Ureter (tissue), 1 donor: ENCODE measurements around the gene CPSF3. TPM values are rescaled to one million over a fixed set of nuclear protein-coding genes. Genes with fewer than 3 reads are reported as not detected.
"Not testable (repeated sequence)": the region's sequence is repeated elsewhere in the genome, so short reads cannot be mapped to it uniquely, and the experiment has no call there.

ENCODE experiments used
- DNase-seq: peaks from one replicate; pipeline ENCODE4 v3.0.0-alpha.2; 2020; ENCODE audit warnings: low spot score
- total RNA-seq: library from RNA; stranded (reverse); gene quantifications from one replicate; pipeline ENCODE4 v1.2.4, GENCODE V29; 2023
- donor health status: DM: yes; HTN: yes; CAD: no.

Gene CPSF3
- total RNA-seq, 1 donor from 2014 or later: 33.2 TPM

DNA sequence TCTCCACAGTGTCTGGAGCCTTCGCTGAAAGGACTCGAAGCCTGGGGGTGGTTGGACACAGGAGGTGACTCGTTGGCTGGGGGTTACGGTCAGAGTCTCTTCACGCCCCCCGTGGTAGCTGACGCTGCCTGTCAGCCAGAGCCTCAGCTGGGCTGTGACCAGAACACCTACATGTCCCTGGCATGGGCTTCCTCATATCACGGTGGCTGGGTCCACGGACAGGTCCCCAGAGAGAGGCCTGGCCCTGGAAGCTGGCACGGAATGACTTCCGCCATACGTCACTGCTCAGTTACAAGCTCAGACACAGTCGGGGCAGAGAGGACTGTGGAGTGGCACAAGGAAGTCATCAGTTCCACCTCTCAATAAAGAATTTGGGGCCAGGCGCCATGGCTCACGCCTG, 28.6 kb upstream of the CPSF3 start:
- no peak for DNase-seq

DNA sequence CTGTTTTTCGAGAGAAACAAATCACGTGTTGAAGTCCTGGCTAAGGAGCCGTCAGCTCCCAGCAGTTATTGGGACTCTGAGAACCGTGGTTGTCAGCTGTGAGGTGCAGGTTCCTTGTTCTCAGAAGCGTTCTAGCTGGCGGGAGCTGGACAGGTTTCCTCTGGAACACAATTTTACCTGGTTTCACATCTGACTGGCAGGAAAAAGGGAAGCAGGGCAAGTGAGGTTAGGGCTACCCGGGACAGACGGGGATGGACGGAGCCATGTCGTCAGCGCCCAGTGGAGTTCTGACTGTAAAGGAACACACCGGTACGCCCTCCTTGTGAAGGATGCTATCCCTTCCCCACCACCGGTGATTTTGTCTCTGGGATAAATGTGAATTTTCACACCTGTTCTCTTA, 26.3 kb upstream of the CPSF3 start:
- DNase-seq: no peak

DNA sequence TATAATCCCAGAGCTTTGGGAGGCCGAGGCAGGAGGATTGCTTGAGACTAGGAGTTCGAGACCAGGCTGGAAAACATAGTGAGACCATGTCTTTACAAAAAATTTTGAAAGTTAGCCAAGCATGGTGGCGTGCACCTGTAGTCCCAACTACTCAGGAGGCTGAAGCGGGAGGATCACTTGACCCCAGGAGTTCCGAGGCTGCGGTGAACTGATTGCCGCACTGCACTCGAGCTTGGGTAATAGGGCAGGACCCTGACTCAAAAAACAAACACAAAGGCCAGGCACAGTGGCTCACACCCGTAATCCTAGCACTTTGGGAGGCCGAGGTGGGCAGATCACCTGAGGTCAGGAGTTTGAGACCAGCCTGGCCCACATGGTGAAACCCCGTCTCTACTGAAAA, 25.2 kb upstream of the CPSF3 start:
- DNase-seq: not testable (repeated sequence)

DNA sequence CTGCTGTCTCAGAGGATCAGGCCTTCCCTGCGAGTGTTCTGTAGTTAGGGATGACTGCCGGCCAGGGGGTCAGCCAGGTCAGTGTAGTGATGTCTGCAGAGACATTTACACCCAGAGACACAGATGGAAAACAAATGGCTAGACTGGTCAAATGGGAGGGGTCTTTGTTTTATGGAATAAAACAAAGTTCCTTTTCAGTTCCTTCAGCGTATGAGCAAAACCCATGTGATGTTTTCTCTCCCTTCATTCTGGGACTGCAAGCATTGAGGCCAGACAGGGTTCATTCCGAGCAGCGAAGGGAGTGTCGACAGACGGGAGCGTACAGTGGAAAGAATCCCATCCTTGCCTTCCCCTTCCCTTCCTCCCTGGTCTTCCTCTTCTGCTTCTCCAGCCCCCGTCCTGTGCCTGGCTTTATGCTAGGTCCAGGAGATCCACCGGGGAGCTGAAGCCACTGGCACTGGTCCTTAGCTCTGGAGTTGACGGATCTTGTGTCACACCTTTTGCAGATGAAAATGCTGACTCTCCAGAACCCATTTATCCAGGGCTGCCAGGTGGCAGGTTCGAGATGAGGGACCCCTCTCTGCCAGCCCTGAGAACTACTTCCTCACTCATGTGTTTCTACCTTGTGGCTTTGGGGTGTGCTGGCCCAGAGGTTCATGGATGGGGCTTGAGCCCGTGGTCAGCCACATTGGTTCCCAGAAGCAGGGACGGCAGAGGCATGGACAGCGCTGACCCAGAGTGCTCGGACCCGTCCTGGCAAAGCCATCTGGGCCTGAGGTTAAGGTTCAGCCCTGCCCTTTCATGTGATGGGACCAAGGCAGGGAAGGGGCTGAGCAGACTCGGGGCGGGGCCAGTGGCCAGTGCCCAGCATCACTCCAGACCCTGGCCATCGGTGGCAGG, 24.3 kb upstream of the CPSF3 start:
- no peak for DNase-seq

DNA sequence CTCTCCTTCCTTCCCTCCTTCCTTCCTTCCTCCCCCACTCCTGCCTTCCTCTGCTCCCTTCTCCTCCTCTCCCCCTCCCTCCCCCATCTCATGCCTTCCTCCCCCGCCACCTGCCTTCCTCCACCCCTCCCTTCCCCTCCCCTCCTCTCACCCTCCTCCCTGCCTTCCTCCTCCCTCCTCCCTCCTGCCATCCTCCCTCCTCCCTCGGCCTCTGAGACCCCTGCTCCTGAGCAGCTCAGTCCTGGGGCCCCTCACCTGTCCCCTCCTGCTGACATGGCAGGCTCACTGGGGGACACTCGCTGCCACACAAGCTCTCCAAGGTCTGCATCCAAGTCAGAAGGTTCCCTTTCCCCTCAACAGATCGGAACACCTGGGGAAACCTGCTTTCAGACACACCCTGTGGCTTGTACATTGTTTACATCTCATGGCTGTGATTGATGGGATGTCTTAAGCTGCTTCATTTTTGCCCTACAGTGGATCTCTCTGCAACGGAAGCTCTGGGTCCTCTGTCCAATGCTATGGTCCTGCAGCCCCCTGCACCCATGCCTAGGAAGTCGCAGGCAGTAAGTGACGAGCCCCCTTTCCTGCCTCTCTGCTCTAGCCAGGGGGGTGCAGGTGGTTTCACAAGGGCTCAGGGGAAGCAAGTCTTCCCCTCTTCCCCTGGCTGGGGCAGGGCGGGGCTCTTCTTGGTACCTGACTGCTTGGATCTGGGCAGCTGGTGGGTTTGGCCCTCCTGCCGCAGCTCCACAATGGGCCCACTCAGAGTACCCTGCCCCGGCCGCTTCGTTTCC, 23.0 kb upstream of the CPSF3 start:
- peak; percentile 60 for DNase-seq

DNA sequence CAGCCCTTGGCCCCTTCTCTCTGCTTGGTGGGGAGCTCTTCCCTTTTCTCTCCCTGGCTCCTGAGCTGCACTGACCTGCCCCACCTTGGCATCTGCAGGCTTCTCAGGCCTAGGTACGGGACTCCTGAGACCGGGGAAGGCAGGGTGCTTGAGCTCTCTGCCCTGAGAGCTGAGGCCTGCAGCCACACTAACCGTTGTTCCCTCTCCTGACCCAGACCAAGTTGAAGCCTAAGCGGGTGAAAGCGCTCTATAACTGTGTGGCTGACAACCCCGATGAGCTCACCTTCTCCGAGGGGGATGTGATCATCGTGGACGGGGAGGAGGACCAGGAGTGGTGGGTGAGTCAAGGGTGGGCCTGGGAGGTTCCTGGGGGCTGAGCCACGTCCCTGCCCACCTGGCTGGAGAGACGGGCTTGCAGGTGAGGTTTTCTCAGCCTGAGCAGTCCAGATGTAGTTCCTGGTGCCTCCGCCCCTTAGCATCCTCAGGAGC, 22.4 kb upstream of the CPSF3 start:
- no peak for DNase-seq

DNA sequence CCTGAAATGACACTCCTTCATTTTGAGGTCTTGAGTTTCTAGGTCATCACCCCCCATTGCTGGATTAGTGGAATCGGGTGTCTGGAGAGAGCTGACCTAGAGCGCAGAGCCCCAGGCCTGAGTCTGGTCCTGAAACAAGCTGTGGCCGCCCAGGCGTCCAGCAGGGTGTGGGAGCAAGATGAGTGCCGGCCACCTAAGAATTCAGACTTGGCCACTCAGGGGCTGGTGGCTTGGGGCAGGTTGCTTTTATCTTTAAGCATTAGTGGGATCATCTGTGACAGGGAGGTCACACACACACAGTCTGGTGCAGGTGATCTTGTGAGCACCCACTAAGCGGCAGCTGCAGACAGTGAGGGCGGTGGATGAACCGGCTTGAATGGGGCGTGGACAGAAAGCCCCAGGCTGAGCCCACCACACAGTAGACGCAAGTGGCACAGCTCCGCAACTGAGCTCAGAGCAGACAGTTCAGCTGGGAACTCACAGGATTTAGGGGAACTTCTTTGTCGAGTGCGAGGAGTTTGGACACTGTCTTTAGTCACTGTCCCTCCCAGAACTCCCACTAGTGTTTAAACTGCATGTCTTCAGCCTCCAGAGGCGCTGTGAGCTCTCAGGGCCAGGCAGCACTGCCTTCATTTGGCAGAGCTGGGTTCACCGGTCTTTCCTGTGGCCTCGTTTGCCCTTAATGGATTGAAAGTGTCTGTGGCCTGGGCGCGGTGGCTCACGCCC, 21.6 kb upstream of the CPSF3 start:
- DNase-seq: no peak

DNA sequence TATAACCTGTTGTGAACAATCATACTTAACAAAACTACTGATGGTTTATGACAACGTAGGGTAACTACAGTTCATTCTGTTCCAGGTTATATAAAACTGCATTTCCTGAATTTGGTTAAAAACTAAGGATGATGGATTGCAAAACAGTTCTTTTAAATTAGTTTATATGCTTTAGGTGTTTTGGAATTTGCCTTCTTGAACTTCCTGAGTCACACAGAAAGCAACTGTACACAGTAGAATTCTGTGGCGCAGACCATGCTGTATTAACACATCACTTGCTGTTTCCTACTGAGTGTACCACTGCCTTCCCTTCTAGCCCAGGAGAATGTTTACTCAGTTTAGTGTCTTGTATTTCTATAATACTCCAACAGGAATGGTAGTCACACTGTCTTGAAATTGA, 19.5 kb upstream of the CPSF3 start:
- no peak for DNase-seq

DNA sequence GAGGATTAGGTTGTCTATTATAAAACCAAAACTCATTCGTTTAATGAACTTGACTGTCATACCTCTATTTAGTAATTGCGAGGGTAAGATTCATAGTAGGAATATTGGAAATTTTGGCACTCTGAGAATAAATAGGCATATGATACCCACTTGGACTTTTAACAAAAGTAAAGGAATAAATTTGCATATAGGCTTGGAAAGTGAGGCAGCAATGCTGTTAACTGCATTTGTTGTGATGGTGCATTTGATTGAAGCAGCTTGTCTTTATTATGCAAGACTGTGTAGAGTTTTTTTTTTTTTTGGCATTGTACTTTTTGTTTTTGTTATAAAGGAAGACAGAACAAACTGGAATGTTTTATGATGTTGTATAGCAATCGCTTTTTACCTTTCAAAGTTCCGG, 19.0 kb upstream of the CPSF3 start:
- DNase-seq: no peak

DNA sequence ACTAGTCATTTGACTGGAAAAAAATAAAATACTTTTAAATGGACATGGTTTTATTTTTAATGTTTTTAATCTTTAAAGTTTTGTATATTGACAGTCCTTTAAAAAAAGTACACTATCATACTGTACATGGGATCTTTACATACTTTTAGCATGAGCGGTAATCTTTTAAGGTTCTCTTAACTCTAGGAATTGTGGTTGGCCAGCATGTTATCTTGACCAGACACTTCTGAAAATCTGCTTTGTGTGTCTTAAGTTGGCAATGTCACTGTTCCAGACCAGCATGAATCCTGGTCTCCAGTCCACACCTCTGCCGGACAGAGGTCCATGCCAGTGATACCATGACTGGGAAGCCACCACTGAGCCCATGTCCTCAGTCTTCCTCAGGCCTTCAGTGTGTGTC, 17.8 kb upstream of the CPSF3 start:
- DNase-seq: no peak

DNA sequence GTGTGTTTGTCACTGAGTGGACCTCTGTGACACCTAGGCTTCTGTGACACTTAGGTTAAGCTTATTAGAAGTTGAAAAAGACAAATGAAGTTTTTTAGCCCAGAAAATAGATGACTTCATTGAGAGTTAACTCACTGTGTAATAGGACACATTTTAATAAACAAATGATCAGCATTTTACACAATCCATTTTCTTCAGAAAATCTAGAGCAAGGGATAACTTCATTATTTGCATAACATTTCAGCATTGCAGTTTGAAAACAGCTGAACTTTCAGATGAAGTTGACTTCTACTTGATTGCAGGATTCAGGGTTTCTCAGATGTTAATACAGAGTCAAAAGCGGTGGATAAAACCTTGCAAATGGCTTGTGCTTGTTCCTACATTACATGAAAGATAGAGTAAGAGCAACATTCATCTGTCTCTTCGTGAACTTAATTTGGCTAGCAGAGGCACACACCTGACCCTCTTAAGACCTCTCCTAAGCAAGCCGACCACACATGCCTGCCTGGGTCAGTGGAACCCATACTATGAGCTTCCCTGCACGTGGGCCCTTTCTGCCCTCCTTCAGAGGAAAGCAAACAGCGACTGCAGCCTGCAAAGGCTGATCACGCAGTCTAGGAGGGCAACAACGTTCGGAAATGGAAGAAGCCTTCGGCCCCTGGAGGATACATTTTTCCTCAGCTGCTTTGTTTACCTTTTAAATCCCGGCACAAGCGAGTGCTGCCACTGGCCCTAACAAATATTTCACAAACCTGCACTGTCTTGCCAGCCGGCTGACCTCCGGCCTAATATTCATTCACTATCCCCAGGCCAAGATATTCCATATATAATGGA, 16.7 kb upstream of the CPSF3 start:
- no peak for DNase-seq

DNA sequence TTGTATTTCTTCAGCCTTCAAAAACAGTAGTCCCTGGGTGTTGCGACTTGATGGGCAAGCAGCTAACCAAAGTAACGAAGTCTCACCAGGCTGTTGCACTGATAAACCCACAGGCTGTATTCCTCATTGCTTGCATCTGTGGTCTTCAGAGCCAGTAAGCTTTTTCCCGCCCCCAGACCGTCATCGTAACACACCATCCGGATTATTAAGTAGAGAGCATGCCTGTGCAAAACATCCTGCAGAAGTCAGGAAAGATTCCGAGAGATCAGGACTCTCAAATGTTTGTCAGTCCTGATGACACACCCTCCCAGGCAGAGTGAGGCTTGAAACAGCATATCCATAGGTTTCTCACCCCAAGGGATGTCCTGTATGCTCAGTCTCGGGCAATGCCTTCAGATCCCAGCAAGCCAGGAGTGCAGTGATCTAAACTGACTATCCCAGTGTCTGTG, 16.1 kb upstream of the CPSF3 start:
- DNase-seq: no peak

DNA sequence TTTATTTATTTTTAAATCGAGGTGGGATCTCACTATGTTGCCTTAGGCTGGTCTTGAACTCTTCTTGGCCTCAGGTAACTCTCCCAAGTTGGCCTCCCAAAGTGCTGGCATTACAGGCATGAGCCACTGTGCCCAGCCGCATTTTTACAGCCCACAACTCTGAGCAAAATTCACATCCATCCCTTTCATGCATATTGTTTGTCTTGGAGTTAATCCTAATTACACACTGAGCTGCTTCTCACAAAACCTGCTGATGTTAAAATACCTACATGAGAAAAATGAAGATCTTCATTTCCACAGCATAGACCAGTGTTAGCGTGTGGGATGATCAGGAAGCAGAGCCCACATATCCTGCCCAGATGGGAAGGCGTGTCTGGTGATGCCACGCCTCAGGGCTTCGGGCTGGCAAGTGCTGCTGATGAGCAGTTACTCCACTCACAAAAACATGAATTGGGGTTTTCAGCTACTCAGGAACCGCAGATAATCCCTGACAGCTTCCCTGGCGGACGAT, 14.8 kb upstream of the CPSF3 start:
- DNase-seq: no peak

DNA sequence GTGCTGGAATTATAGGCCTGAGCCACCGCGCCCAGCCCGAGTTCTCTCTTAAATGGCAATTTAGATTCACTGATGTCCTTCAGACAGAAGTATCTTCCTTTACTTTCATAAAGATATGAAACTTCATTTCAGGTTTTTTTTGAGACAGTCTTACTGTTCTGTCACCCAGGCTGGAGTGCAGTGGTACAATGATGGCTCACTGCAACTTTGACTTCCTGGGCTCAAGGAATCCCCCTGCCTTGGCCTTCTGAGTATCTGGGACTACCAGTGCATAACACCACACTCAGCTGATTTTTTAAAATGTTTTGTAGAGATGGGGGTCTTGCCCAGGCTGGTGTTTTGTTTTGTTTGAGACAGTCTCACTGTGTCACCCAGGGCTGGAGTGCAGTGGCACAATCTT, 13.3 kb upstream of the CPSF3 start:
- no peak for DNase-seq

DNA sequence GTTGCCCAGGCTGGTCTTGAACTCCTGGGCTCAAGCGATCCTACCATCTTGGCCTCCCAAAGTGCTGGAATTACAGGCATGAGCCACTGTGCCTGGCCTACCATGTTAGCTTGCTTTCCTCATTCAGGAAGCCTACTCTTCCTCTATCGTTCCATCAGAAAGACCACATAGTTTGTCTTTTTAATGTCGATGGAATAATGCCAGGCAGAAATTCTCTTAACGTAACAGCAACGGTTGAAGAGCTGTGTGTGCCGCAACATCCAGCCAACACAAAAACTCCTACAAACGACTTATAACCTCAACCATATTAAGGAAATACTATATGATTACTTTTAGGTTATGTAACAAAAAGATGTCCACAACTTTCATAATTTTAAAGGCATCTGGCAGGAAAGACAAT, 10.7 kb upstream of the CPSF3 start:
- no peak for DNase-seq

DNA sequence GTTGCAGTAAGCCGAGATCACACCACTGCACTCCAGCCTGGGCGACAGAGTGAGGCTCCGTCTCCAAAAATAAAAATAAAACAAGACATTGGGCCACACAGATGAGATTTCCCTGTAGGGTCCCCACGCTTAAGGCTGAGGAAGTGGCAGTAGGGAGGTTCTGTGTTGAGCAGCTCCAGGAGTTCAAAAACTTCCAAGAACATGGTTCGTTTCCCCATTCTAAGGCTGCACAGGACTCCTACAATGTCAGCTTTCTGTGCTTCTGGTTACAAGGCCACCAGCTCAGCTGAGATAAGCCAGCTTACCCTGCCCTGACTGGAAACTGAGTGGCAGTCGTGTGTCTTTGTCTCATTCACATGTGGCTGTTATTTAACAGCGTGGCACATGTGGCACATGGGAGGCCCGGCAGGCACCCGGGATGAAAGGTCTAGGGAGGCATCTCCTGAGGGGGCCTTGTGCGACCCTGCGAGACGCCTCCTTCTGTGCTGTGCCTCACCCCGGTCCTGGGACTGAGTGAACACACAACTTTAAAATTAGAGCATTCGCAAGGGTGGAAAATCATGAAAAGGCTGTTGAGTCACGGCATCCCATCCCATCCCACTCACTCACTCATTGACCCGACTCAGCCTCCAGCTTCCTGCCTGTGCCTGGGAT, 7.8 kb upstream of the CPSF3 start:
- DNase-seq: no peak

DNA sequence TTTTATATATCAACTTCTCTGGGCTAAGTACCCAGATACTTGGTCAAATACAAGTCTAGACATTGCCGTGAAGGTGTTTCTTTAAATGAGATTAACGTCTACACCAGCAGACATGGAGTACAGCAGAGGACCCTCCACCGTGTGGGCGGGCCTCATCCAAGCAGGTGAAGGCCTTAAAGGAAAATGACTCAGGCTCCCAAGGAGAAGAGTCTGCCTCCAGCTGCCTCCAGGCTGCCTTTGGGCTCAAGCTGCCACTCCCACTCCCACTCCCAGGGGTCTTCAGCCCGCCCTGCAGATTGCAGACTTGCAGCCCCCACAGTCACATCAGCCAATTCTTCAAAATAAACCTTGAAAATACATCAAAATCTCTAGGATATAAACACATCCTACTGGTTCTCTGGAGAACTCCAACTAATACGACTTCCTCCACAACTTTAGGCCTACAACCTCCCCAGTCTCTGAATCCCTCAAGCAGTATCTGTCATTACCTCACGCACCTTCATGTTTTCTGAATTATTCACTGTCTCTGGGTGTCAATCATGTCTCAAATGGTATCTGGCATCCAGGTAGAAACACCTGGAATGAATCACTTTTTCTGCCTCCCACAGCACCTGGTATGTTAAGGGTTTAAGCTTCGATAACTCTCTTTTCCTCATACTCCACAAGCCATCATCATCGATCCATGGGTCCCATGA, 7.0 kb upstream of the CPSF3 start:
- DNase-seq: no peak

DNA sequence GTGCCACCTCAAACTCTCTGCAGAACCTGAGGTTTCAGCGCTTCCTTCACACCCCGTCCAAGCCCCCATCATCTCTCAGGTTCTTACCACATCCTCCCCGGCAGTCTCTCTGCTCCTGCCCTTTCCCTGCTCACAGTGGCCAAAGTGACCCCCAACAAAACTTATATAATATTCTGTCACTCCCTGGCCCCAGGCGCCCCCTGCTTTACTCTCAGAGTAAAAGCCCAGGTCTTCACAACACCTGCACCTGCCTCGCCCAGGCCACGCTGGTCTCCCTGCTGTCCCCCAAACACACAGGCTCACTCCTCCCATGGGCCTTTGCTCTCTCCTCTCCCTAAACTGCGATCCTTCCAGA, 6.5 kb upstream of the CPSF3 start:
- no peak for DNase-seq

DNA sequence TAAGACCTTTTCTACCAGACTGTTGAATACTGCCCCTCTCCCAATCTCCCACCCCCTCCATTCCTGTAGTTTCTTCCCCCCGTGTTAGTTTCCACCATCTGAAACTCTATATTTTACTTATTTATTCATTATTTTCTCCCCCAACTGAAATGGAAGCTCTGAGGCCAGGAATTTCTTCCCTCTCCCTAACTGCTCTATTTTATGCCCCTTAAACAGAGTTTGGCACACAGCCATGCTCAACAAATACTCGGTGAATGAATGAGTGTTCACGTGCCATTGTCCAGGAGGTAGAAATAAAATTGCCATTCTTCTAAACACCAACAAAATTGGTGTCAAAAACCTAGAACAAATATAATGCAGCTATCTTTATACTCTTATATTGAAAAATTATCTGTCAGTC, 5.7 kb upstream of the CPSF3 start:
- no peak for DNase-seq

DNA sequence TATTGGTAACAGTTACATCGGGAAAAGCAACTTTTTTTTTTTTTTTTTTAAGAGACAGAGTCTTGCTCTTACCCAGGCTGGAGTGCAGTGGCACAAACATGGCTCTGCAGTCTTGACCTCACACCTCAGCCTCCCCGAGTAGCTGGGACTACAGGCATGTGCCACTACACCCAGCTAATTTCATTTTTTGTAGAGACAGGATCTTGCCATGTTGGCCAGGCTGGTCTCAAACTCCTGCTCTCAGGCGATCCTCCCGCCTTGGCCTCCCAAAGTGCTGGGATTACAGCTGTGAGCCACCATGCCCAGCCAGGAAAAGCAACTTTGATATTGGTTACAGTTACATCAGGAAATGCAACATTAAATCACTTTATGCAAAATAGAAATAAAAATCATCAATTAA, 4.7 kb upstream of the CPSF3 start:
- DNase-seq: no peak
